Keratinocyte (primary cell): ENCODE results near the gene ALG5. TPM values are rescaled to one million over a fixed set of nuclear protein-coding genes. Genes with fewer than 3 reads are reported as not detected.

Experiments
- DNase-seq: peaks from one replicate; pipeline ENCODE4 v3.0.0-alpha.2; 2011; ENCODE audit warnings: low read depth, missing footprints, low spot score
- FAIRE-seq: peaks from 2 replicates; lab custom pipeline; 2011; peaks lifted over from hg19 to GRCh38; lab: Jason Lieb, UNC
- H2AFZ ChIP-seq: 2 replicates; pipeline ENCODE4 v1.6.0; 2012; ENCODE audit warnings: low read length, control low read depth, inconsistent platforms; ENCODE audit not compliant: control insufficient read depth
- H3K27ac ChIP-seq: 2 replicates; pipeline ENCODE4 v1.5.1; 2011; ENCODE audit warnings: low read length; ENCODE audit not compliant: control insufficient read depth, insufficient read depth
- H3K27me3 ChIP-seq: 3 replicates; pipeline ENCODE4 v1.6.0; 2011; ENCODE audit warnings: low read length; ENCODE audit not compliant: control insufficient read depth, insufficient read depth; ENCODE audit errors: extremely low read depth
- H3K36me3 ChIP-seq, 2 experiments: 2 replicates in 1 of 2; 3 replicates in 1 of 2; pipeline ENCODE4 v1.5.1; 2011; ENCODE audit warnings: low read length in 2 of 2, mild to moderate bottlenecking in 1 of 2; ENCODE audit not compliant: control insufficient read depth in 2 of 2, insufficient read depth in 2 of 2; ENCODE audit errors: extremely low read depth in 1 of 2
- H3K4me1 ChIP-seq: 3 replicates; pipeline ENCODE4 v1.5.1; 2011; ENCODE audit warnings: low read length; ENCODE audit not compliant: control insufficient read depth, insufficient read depth; ENCODE audit errors: extremely low read depth
- H3K4me2 ChIP-seq: 3 replicates; pipeline ENCODE4 v1.6.0; 2011; ENCODE audit warnings: low read depth, low read length; ENCODE audit not compliant: control insufficient read depth, insufficient read depth; ENCODE audit errors: extremely low read depth
- H3K4me3 ChIP-seq, 3 experiments: fragments of 200-600 bp in 1 of 3; sonication (generic) in 1 of 3; 2 replicates in 2 of 3; 3 replicates in 1 of 3; pipeline ENCODE4 v1.5.1; 2011 to 2016; ENCODE audit warnings: low read length in 3 of 3, mild to moderate bottlenecking in 3 of 3, control low read depth in 2 of 3, inconsistent platforms in 1 of 3, low read depth in 1 of 3, mixed read lengths in 1 of 3, mixed run types in 1 of 3, moderate library complexity in 1 of 3; ENCODE audit not compliant: control insufficient read depth in 2 of 3, insufficient read depth in 2 of 3; ENCODE audit errors: extremely low read depth in 1 of 3
- H3K79me2 ChIP-seq: 2 replicates; pipeline ENCODE4 v1.6.0; 2012; ENCODE audit warnings: low read length; ENCODE audit not compliant: control insufficient read depth, insufficient read depth
- H3K9ac ChIP-seq: 3 replicates; pipeline ENCODE4 v1.6.0; 2011; ENCODE audit warnings: low read length; ENCODE audit not compliant: control insufficient read depth, insufficient read depth; ENCODE audit errors: extremely low read depth
- H3K9me1 ChIP-seq: 3 replicates; pipeline ENCODE4 v1.6.0; 2011; ENCODE audit warnings: low read length; ENCODE audit not compliant: control insufficient read depth, insufficient read depth; ENCODE audit errors: extremely low read depth
- H3K9me3 ChIP-seq: 2 replicates; pipeline ENCODE4 v1.5.1; 2012; ENCODE audit warnings: low read depth, low read length; ENCODE audit not compliant: control insufficient read depth
- H4K20me1 ChIP-seq: 3 replicates; pipeline ENCODE4 v1.6.0; 2011; ENCODE audit warnings: low read length; ENCODE audit not compliant: control insufficient read depth, insufficient read depth; ENCODE audit errors: extremely low read depth
- CTCF ChIP-seq, 3 experiments: IDR thresholded peaks in 1 of 3; conservative IDR thresholded peaks in 1 of 3; optimal IDR thresholded peaks in 1 of 3; 2 replicates in 2 of 3; 3 replicates in 1 of 3; pipeline versions ENCODE3 to v1.5.1; 2011; ENCODE audit warnings: low read length in 3 of 3, mild to moderate bottlenecking in 3 of 3, moderate library complexity in 2 of 3, control low read depth in 1 of 3, inconsistent platforms in 1 of 3; ENCODE audit not compliant: insufficient read depth in 2 of 3; ENCODE audit errors: extremely low read depth in 1 of 3
- EZH2 ChIP-seq: IDR thresholded peaks from one replicate; pipeline ENCODE4 v1.6.1; 2012; ENCODE audit warnings: inconsistent platforms, mild to moderate bottlenecking, low read length, moderate library complexity
- dilution Hi-C: fragments of 300-500 bp; cut with MboI; formaldehyde crosslinking; loops from one replicate; pipeline ENCODE4 v1.7.0; 2020; ENCODE audit warnings: low sequenced_read_pairs; ENCODE audit not compliant: extremely low pct_ligation_motif_present
- polyA plus RNA-seq, 5 experiments: library from polyadenylated mRNA; depleted of rRNA in 3 of 5; stranded (reverse) in 3 of 5; stranded (forward) in 1 of 5; unstranded in 1 of 5; fragments of >200 nt; gene quantifications; 1 replicate in 1 of 5; 2 replicates in 3 of 5; 3 replicates in 1 of 5; pipeline versions ENCODE4 v1.2.1 to v1.2.3, GENCODE V29; 2011 to 2012; ENCODE audit warnings: missing spikeins in 2 of 5, low read depth in 1 of 5, low replicate concordance in 1 of 5

The ALG5 gene
- polyA plus RNA-seq, 1 donor (not counting 4 experiments of a cell fraction or from before 2014, with no cell fraction given): 63.9 TPM

GRCh38 chr13:36973621-36974295 lies 25.4 kb downstream of the ALG5 start:
- H3K27me3 ChIP-seq: no peaks in the 10 kb centered on the region
- no peak for TF ChIP-seq CTCF (optimal IDR thresholded peaks at IDR 0.05 in 1 of 3, IDR thresholded peaks at IDR 0.05 in 1 of 3, conservative IDR thresholded peaks at IDR 0.05 in 1 of 3; ENCODE audit: extremely low read depth in 1 of 3, insufficient read depth in 2 of 3, low read length in 3 of 3)
- no peak for TF ChIP-seq EZH2
- dilution Hi-C loops: no loop called here
- H3K9me1 ChIP-seq: no peaks in the 10 kb centered on the region
- no peak overlapping the region for H3K9ac ChIP-seq
- no peak overlapping the region for H3K4me3 ChIP-seq
- no peaks in the 10 kb centered on the region for H4K20me1 ChIP-seq
- no peaks in the 10 kb centered on the region for H3K4me1 ChIP-seq
- no peak overlapping the region for H3K4me2 ChIP-seq
- DNase-seq: no peak
- no peaks in the 10 kb centered on the region for H3K9me3 ChIP-seq
- no peak overlapping the region for H3K27ac ChIP-seq
- H3K79me2 ChIP-seq: no peaks in the 10 kb centered on the region
- H2AFZ ChIP-seq: no peak overlapping the region
- no peak for FAIRE-seq
- peaks cover 0 to under 1% of the 10 kb centered on the region in 2 experiments for H3K36me3 ChIP-seq

GRCh38 chr13:36973009-36973408 lies 26.1 kb downstream of the ALG5 start:
- no peak for DNase-seq
- no peak for FAIRE-seq
- Histone ChIP-seq H4K20me1 (no peaks in the 10 kb centered on the region), H3K9ac (no peak overlapping the region), H3K27ac (no peak overlapping the region), H3K79me2 (no peaks in the 10 kb centered on the region), H3K4me1 (no peaks in the 10 kb centered on the region), H2AFZ (no peak overlapping the region), H3K27me3 (no peaks in the 10 kb centered on the region), H3K4me2 (no peak overlapping the region), H3K9me3 (no peaks in the 10 kb centered on the region), H3K9me1 (no peaks in the 10 kb centered on the region), H3K4me3 (no peak overlapping the region), H3K36me3 (peaks cover 0 to 3% of the 10 kb centered on the region in 2 experiments)
- TF ChIP-seq CTCF (optimal IDR thresholded peaks at IDR 0.05 in 1 of 3, IDR thresholded peaks at IDR 0.05 in 1 of 3, conservative IDR thresholded peaks at IDR 0.05 in 1 of 3; ENCODE audit: extremely low read depth in 1 of 3, insufficient read depth in 2 of 3, low read length in 3 of 3) (no peak), EZH2 (no peak)
- dilution Hi-C loops: no loop called here
